Right lobe of liver (tissue), 6 donors: ENCODE results near the gene LIG4. TPM values are rescaled to one million over a fixed set of nuclear protein-coding genes. Genes with fewer than 3 reads are reported as not detected.

Experiments
- ATAC-seq, 4 donors: fragments of 200-7000 bp; cut with Tn5 transposase; one replicate each; pipeline ENCODE4 v1.9.1; 2020; ENCODE audit warnings: mild to moderate bottlenecking in 4 of 4, moderate library complexity in 4 of 4
- DNase-seq, 3 donors: peaks; one replicate each; pipeline ENCODE4 v3.0.0-alpha.2; 2020
- H3K27ac ChIP-seq, 3 donors: fragments of 200-600 bp; one replicate each; pipeline ENCODE4 v1.8.0; 2022
- H3K27me3 ChIP-seq, 2 donors: fragments of 200-600 bp; one replicate each; pipeline ENCODE4 v1.8.0; 2022
- H3K36me3 ChIP-seq, 4 donors: fragments of 200-600 bp; sonication (generic) in 1 of 4; one replicate each; pipeline versions ENCODE4 v1.5.1 to v1.8.0; 2017 to 2022; ENCODE audit warnings: control low read depth in 1 of 4
- H3K4me1 ChIP-seq, 4 donors: fragments of 200-600 bp; sonication (generic) in 1 of 4; one replicate each; pipeline versions ENCODE4 v1.5.1 to v1.8.0; 2017 to 2022; ENCODE audit warnings: control low read depth in 1 of 4
- H3K4me3 ChIP-seq, 3 donors: fragments of 200-600 bp; one replicate each; pipeline ENCODE4 v1.8.0; 2022
- H3K9me3 ChIP-seq, 4 donors: fragments of 200-600 bp; sonication (generic) in 1 of 4; one replicate each; pipeline versions ENCODE4 v1.5.1 to v1.8.0; 2017 to 2022; ENCODE audit warnings: control low read depth in 1 of 4
- POLR2A ChIP-seq: fragments of 450-650 bp; IDR thresholded peaks from one replicate; pipeline ENCODE4 v1.6.1; 2017; ENCODE audit warnings: antibody characterized with exemption, mild to moderate bottlenecking
- WGBS: methylation state at CpG from one replicate; pipeline ENCODE4 v1.1.6; 2018; ENCODE audit warnings: low coverage, low lambda C conversion rate; ENCODE audit not compliant: insufficient coverage; ENCODE audit errors: missing lambda C conversion rate; 5-methylcytosine and 5-hydroxymethylcytosine counted together
- intact Hi-C, 2 donors: fragments of 100-400 bp; cut with DNase I; formaldehyde crosslinking; loops; one replicate each; pipeline versions ENCODE4 v1.11.2 to v1.14.1; 2022
- total RNA-seq, 6 experiments: library from RNA; depleted of rRNA in 2 of 6; stranded (reverse); fragments of >200 nt in 2 of 6; fragmentation: NEBNext Ultra II Directional in 3 of 6; extraction: Animal tissue kit (Norgen Biotek cat#: 25700) in 3 of 6; gene quantifications; one replicate each; pipeline versions ENCODE4 v1.1.0 to v1.2.4, GENCODE V29; 2016 to 2023
- TF ChIP-seq, protein P1 (sequence below), 4 donors: fragments of 200-600 bp in 3 of 4; fragments of 450-650 bp in 1 of 4; IDR thresholded peaks; one replicate each; pipeline versions ENCODE4 v1.5.1 to v1.8.0; 2016 to 2022; ENCODE audit warnings: antibody characterized with exemption in 4 of 4, mild to moderate bottlenecking in 2 of 4
- donor health status: DM: no; HTN: yes; CAD: no.
- donor health status: DM: no; HTN: no; CAD: no.
- donor health status: DM: no; HTN: no; CAD: no.
- donor health status: DM: no; HTN: yes; CAD: no.
- donor health status: DM: no; HTN: yes; CAD: no.

Gene LIG4
- total RNA-seq, 6 experiments from 2014 or later: 6.2 to 10.0 (median 7.1) TPM

DNA sequence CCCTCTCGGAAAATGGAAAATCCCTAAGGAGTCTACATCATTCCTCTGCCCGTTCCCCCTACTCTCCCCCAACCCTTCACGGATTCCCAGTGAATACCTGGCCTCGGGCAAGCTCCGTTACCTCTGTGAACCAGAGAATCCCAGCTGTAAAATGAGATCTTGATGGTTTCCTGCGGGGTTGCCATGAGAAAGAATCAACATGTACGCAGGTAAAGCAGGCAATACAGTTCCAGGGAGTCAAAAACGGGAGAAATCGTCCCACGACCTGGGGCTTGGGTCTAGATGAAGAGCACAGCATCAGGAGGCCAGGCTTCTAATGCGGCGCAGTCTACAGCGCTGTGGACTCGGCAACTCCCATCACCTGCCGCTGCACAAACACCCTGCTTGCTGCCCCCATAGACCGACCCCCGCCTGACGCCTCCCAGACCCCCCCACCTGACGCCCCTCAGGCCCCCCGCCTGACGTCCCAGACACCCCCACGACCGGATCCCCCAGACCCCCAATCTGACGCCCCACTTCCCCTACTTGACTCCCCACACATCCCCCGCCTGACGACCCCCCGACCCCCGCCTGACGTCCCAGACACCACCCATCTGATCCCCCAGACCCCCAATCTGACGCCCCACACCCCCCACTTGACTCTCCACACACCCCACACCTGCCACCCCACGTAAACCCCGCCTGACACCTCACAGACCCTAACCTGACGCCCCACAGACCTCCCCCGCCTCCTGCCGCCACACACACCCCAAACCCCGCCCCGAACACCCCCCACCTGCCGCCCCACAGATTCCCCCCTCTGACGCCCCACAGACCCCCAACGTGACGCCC is 680 bp downstream of the LIG4 start:
- Histone ChIP-seq H3K4me3 (no peak overlapping the region), H3K27ac (no peak overlapping the region), H3K36me3 (peaks cover 0 to 13% (median 2%) of the 10 kb centered on the region in 4 donors), H3K4me1 (peaks cover 0 to 27% (median 8%) of the 10 kb centered on the region in 4 donors), H3K9me3 (no peaks in the 10 kb centered on the region), H3K27me3 (no peaks in the 10 kb centered on the region)
- no peak for ATAC-seq
- WGBS: 21% methylated on average over 24 of the region's 41 CpGs
- TF ChIP-seq, protein P1, sequence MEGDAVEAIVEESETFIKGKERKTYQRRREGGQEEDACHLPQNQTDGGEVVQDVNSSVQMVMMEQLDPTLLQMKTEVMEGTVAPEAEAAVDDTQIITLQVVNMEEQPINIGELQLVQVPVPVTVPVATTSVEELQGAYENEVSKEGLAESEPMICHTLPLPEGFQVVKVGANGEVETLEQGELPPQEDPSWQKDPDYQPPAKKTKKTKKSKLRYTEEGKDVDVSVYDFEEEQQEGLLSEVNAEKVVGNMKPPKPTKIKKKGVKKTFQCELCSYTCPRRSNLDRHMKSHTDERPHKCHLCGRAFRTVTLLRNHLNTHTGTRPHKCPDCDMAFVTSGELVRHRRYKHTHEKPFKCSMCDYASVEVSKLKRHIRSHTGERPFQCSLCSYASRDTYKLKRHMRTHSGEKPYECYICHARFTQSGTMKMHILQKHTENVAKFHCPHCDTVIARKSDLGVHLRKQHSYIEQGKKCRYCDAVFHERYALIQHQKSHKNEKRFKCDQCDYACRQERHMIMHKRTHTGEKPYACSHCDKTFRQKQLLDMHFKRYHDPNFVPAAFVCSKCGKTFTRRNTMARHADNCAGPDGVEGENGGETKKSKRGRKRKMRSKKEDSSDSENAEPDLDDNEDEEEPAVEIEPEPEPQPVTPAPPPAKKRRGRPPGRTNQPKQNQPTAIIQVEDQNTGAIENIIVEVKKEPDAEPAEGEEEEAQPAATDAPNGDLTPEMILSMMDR (IDR thresholded peaks at IDR 0.05): no peak
- no peak for TF ChIP-seq POLR2A
- intact Hi-C loops: no loop called here
- peak in 2 of 3 donors; percentile 23 to 58 for DNase-seq

DNA sequence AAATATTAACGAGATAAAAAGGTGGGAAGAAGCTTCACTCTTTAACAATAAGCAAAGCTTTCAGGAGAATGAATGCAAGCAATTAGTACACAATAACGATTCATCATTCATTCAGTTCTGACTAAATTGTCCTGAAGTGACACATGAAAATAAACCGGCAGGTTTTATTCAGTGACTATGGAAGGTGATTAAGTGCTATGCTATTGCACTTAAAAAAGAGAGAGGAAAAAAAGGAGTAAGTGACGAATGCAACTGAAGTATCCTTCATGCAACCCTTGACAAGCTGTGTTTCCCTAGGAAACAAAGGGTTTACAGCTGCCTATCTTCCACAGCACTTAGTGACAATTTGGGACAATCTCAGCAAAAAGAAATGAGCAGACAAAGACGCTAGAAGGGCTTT is 1.4 kb downstream of the LIG4 start:
- Histone ChIP-seq H3K27me3 (no peaks in the 10 kb centered on the region), H3K4me3 (no peak overlapping the region), H3K4me1 (peaks cover 0 to 21% (median 7%) of the 10 kb centered on the region in 4 donors), H3K27ac (no peak overlapping the region), H3K36me3 (peaks cover 0 to 13% (median 2%) of the 10 kb centered on the region in 4 donors), H3K9me3 (no peaks in the 10 kb centered on the region)
- DNase-seq: no peak
- TF ChIP-seq, protein P1 (IDR thresholded peaks at IDR 0.05): no peak
- intact Hi-C loops: no loop called here
- 63% methylated on average over 5 of the region's 5 CpGs for whole genome bisulfite sequencing
- ATAC-seq: no peak

GRCh38 chr13:108212886-108213285 is 2.5 kb downstream of the LIG4 start:
- H3K9me3 ChIP-seq: no peaks in the 10 kb centered on the region
- H3K27ac ChIP-seq: no peak overlapping the region
- DNase-seq (no peak), ATAC-seq (no peak)
- H3K36me3 ChIP-seq: peaks cover 0 to 13% (median 2%) of the 10 kb centered on the region in 4 donors
- no peaks in the 10 kb centered on the region for H3K27me3 ChIP-seq
- intact Hi-C loops: no loop called here
- no peak overlapping the region for H3K4me3 ChIP-seq
- peaks cover 0 to 21% (median 7%) of the 10 kb centered on the region in 4 donors for H3K4me1 ChIP-seq
- WGBS: 70% methylated on average over 4 of the region's 4 CpGs
- TF ChIP-seq, protein P1 (IDR thresholded peaks at IDR 0.05): no peak
- TF ChIP-seq POLR2A: no peak

- DNase-seq (no peak), ATAC-seq (no peak)
- Histone ChIP-seq H3K36me3 (peaks cover 0 to 13% (median 2%) of the 10 kb centered on the region in 4 donors), H3K27ac (no peak overlapping the region), H3K4me1 (peaks cover 0 to under 1% (median 0%) of the 10 kb centered on the region in 4 donors), H3K27me3 (no peaks in the 10 kb centered on the region), H3K9me3 (no peaks in the 10 kb centered on the region), H3K4me3 (no peak overlapping the region)
- WGBS: 72% methylated on average over 2 of the region's 2 CpGs
- intact Hi-C loops: no loop called here
- TF ChIP-seq, protein P1 (IDR thresholded peaks at IDR 0.05): no peak
- TF ChIP-seq POLR2A: no peak
Observed at GRCh38 chr13:108210551-108210950, 4.8 kb downstream of the LIG4 start.
